HepG2 (cell line): ENCODE measurements around the gene TLDC2. TPM values are rescaled to one million over a fixed set of nuclear protein-coding genes. Genes with fewer than 3 reads are reported as not detected.

Experiments used
- ATAC-seq: fragments of 200-7000 bp; cut with Tn5 transposase; 3 replicates; pipeline ENCODE4 v1.9.1; 2020; ENCODE audit warnings: mild to moderate bottlenecking, moderate library complexity
- BruUV-seq: library from RNA; stranded (reverse); fragments of 400-500 nt; replicated peaks from 2 replicates; lab custom pipeline; 2021; lab: Mats Ljungman, UMichigan
- CTCF ChIA-PET: fragments of 300-600 bp; formaldehyde crosslinking; extraction: SDS; loops from one replicate; lab custom pipeline; 2021; ENCODE audit warnings: low total read pairs, inconsistent platforms, low intra/inter-chr PET ratio; lab: Yijun Ruan, JAX
- POLR2A ChIA-PET: fragments of 350-600 bp; sonication (Branson Sonifier 250); formaldehyde crosslinking; loops from one replicate; lab custom pipeline; 2020; ENCODE audit warnings: antibody characterized with exemption, inconsistent platforms; lab: Yijun Ruan, JAX
- DNase-seq: peaks from one replicate; pipeline ENCODE4 v3.0.0-alpha.2; 2015; ENCODE audit warnings: low spot score
- FAIRE-seq: peaks from 3 replicates; lab custom pipeline; 2011; peaks lifted over from hg19 to GRCh38; lab: Jason Lieb, UNC
- H2AFZ ChIP-seq: one replicate; pipeline ENCODE4 v1.6.1; 2011; ENCODE audit warnings: low read length, inconsistent platforms
- H3K27ac ChIP-seq: fragments of 300-600 bp; 3 replicates; pipeline ENCODE4 v1.8.0; 2011; ENCODE audit warnings: mixed run types, mild to moderate bottlenecking, mixed read lengths, low read length, inconsistent platforms; ENCODE audit not compliant: insufficient read depth; ENCODE audit errors: extremely low read length
- H3K27me3 ChIP-seq, 2 experiments: fragments of 200-600 bp in 1 of 2; 2 replicates in 1 of 2; 3 replicates in 1 of 2; pipeline versions ENCODE4 v1.6.0 to v1.8.0; 2011; ENCODE audit warnings: low read length in 2 of 2, mild to moderate bottlenecking in 2 of 2, moderate library complexity in 2 of 2, inconsistent platforms in 1 of 2; ENCODE audit not compliant: insufficient read depth in 2 of 2, control insufficient read depth in 1 of 2
- H3K36me3 ChIP-seq, 2 experiments: fragments of 200-600 bp in 1 of 2; replicated peaks in 1 of 2; 2 replicates in 1 of 2; 3 replicates in 1 of 2; pipeline versions ENCODE4 v1.5.1 to v1.8.0; 2011; ENCODE audit warnings: low read length in 2 of 2, inconsistent platforms in 1 of 2; ENCODE audit not compliant: insufficient read depth in 2 of 2, control insufficient read depth in 1 of 2
- H3K4me1 ChIP-seq: 2 replicates; pipeline ENCODE4 v1.5.1; 2012; ENCODE audit warnings: low read length, inconsistent platforms; ENCODE audit not compliant: insufficient read depth
- H3K4me2 ChIP-seq: 2 replicates; pipeline ENCODE4 v1.6.0; 2011; ENCODE audit warnings: low read depth, low read length, inconsistent platforms
- H3K4me3 ChIP-seq, 3 experiments: fragments of 200-600 bp in 1 of 3; sonication (generic), shearing (Covaris generic) in 1 of 3; replicated peaks in 1 of 3; 2 replicates each; pipeline ENCODE4 v1.5.1; 2011 to 2016; ENCODE audit warnings: low read length in 3 of 3, inconsistent platforms in 2 of 3, low read depth in 2 of 3, mild to moderate bottlenecking in 2 of 3, control low read depth in 1 of 3, mixed read lengths in 1 of 3; ENCODE audit not compliant: insufficient read depth in 1 of 3
- H3K79me2 ChIP-seq: one replicate; pipeline ENCODE4 v1.6.1; 2011; ENCODE audit warnings: low read length, inconsistent platforms; ENCODE audit not compliant: insufficient read depth
- H3K9ac ChIP-seq: 2 replicates; pipeline ENCODE4 v1.6.0; 2011; ENCODE audit warnings: mild to moderate bottlenecking, low read depth, low read length, inconsistent platforms; ENCODE audit not compliant: insufficient read depth
- H3K9me3 ChIP-seq: 2 replicates; pipeline ENCODE4 v1.5.1; 2012; ENCODE audit warnings: mild to moderate bottlenecking, low read length
- H4K20me1 ChIP-seq: 2 replicates; pipeline ENCODE4 v1.6.0; 2011; ENCODE audit warnings: inconsistent platforms, mild to moderate bottlenecking, low read length, moderate library complexity; ENCODE audit not compliant: insufficient read depth
- CCDC6 ChIP-seq: sonication (generic); formaldehyde crosslinking; IDR thresholded peaks from 2 replicates; pipeline ENCODE4 v1.8.1; 2022; ENCODE audit warnings: mild to moderate bottlenecking, missing genetic modification reagents, moderate library complexity
- EHMT2 ChIP-seq: fragments of 200-600 bp; sonication (generic); IDR thresholded peaks from 2 replicates; pipeline ENCODE4 v1.7.0; 2017; ENCODE audit warnings: antibody characterized with exemption, low read depth, low read length, borderline replicate concordance
- FOXO1 ChIP-seq: sonication (generic); formaldehyde crosslinking; IDR thresholded peaks from 2 replicates; pipeline ENCODE4 v1.4.0; 2020; ENCODE audit warnings: missing genetic modification reagents
- MAF1 ChIP-seq: sonication (generic); formaldehyde crosslinking; IDR thresholded peaks from 2 replicates; pipeline ENCODE4 v1.5.0; 2020; ENCODE audit warnings: missing genetic modification reagents, borderline replicate concordance
- MED1 ChIP-seq: sonication (generic); formaldehyde crosslinking; IDR thresholded peaks from 2 replicates; pipeline ENCODE4 v1.4.0; 2020; ENCODE audit warnings: missing genetic modification reagents
- SALL1 ChIP-seq: sonication (generic); formaldehyde crosslinking; IDR thresholded peaks from 2 replicates; pipeline ENCODE4 v1.8.0; 2022; ENCODE audit warnings: mild to moderate bottlenecking, missing genetic modification reagents
- SRY ChIP-seq: sonication (generic); formaldehyde crosslinking; IDR thresholded peaks from 2 replicates; pipeline ENCODE4 v1.8.0; 2022; ENCODE audit warnings: mild to moderate bottlenecking, missing genetic modification reagents
- YY1 ChIP-seq: IDR thresholded peaks from 2 replicates; pipeline ENCODE4 v1.6.1; 2011; ENCODE audit warnings: low read length, low read depth, moderate library complexity, mild to moderate bottlenecking; ENCODE audit not compliant: insufficient read depth, insufficient replicate concordance
- ZBTB42 ChIP-seq: sonication (generic); formaldehyde crosslinking; IDR thresholded peaks from 2 replicates; pipeline ENCODE4 v1.5.0; 2020; ENCODE audit warnings: mild to moderate bottlenecking, missing genetic modification reagents
- ZFP62 ChIP-seq: sonication (generic); formaldehyde crosslinking; IDR thresholded peaks from 2 replicates; pipeline ENCODE4 v1.4.0; 2020; ENCODE audit warnings: missing genetic modification reagents
- ZFX ChIP-seq: sonication (generic); formaldehyde crosslinking; IDR thresholded peaks from 2 replicates; pipeline ENCODE4 v1.4.0; 2020; ENCODE audit warnings: mild to moderate bottlenecking, low read depth, missing genetic modification reagents, moderate library complexity
- ZFYVE20 ChIP-seq: sonication (generic); formaldehyde crosslinking; IDR thresholded peaks from 2 replicates; pipeline ENCODE4 v1.8.0; 2023; ENCODE audit warnings: low read depth, mild to moderate bottlenecking, moderate library complexity, missing genetic modification reagents, borderline replicate concordance
- ZKSCAN1 ChIP-seq: fragments of 150-350 bp; IDR thresholded peaks from 2 replicates; pipeline ENCODE4 v1.6.1; 2014; ENCODE audit warnings: low read length
- ZNF124 ChIP-seq: sonication (generic); formaldehyde crosslinking; IDR thresholded peaks from 2 replicates; pipeline ENCODE4 v1.4.0; 2020; ENCODE audit warnings: missing genetic modification reagents
- ZNF337 ChIP-seq: sonication (generic); formaldehyde crosslinking; IDR thresholded peaks from 2 replicates; pipeline ENCODE4 v1.5.1; 2020; ENCODE audit warnings: missing genetic modification reagents, low read depth, mild to moderate bottlenecking, borderline replicate concordance
- ZNF430 ChIP-seq: sonication (generic); formaldehyde crosslinking; IDR thresholded peaks from 2 replicates; pipeline ENCODE4 v1.9.0; 2021; ENCODE audit warnings: mild to moderate bottlenecking, missing genetic modification reagents
- ZNF441 ChIP-seq: sonication (generic); formaldehyde crosslinking; IDR thresholded peaks from 2 replicates; pipeline ENCODE4 v1.7.0; 2021; ENCODE audit warnings: missing genetic modification reagents, borderline replicate concordance
- ZNF563 ChIP-seq: sonication (generic); formaldehyde crosslinking; IDR thresholded peaks from 2 replicates; pipeline ENCODE4 v1.8.0; 2022; ENCODE audit warnings: mild to moderate bottlenecking, moderate library complexity, missing genetic modification reagents
- ZNF574 ChIP-seq: sonication (generic); formaldehyde crosslinking; IDR thresholded peaks from 2 replicates; pipeline ENCODE4 v1.4.0; 2020; ENCODE audit warnings: missing genetic modification reagents
- ZNF768 ChIP-seq: sonication (generic); formaldehyde crosslinking; IDR thresholded peaks from 2 replicates; pipeline ENCODE4 v1.4.0; 2020; ENCODE audit warnings: missing genetic modification reagents
- ZSCAN12 ChIP-seq: sonication (generic); formaldehyde crosslinking; IDR thresholded peaks from 2 replicates; pipeline ENCODE4 v1.9.0; 2021; ENCODE audit warnings: mild to moderate bottlenecking, missing genetic modification reagents
- ZSCAN31 ChIP-seq: sonication (generic); formaldehyde crosslinking; IDR thresholded peaks from 2 replicates; pipeline ENCODE4 v1.5.0; 2020; ENCODE audit warnings: low read depth, mild to moderate bottlenecking, missing genetic modification reagents
- WGBS: methylation state at CpG from one replicate; pipeline ENCODE4 v1.1.6; 2017; ENCODE audit warnings: low lambda C conversion rate; 5-methylcytosine and 5-hydroxymethylcytosine counted together
- in situ Hi-C: cut with HindIII; loops from 2 replicates; pipeline ENCODE4 v1.10.0; 2017; ENCODE audit warnings: low pct_unique_long_range_greater_than_20kb; ENCODE audit not compliant: extremely low pct_ligation_motif_present
- intact Hi-C: fragments of 100-400 bp; cut with micrococcal nuclease; formaldehyde crosslinking; loops from one replicate; pipeline ENCODE4 v1.10.0; 2022; ENCODE audit not compliant: unreplicated experiment
- polyA plus RNA-seq, 8 experiments: library from polyadenylated mRNA; depleted of rRNA in 3 of 8; stranded (reverse) in 7 of 8; unstranded in 1 of 8; fragments of >200 nt; fragmentation: Illumina TruSeq in 4 of 8; extraction: Trizol in 4 of 8; gene quantifications; 2 replicates each; pipeline versions ENCODE4 v1.2.1 to v1.2.3, GENCODE V29; 2011 to 2016; ENCODE audit warnings: low read depth in 4 of 8, missing spikeins in 1 of 8, mixed read lengths in 1 of 8; ENCODE audit not compliant: insufficient read depth in 1 of 8
- total RNA-seq, 5 experiments: library from RNA; depleted of rRNA; stranded (reverse); fragments of >200 nt; fragmentation: Illumina TruSeq; extraction: Trizol; gene quantifications; 2 replicates each; pipeline ENCODE4 v1.2.3, GENCODE V29; 2016; ENCODE audit warnings: low read depth in 1 of 5

TLDC2 gene
- total and polyA plus RNA-seq, 2 of the 13 experiments (the other 11 are each of a cell fraction or from before 2014, with no cell fraction given), result 1.5 to 1.6 TPM

- no peak overlapping the region for H2AFZ ChIP-seq
- no peak for TF ChIP-seq FOXO1 (CRISPR knock-in tag)
- TF ChIP-seq ZNF574 (CRISPR knock-in tag), result 0 out of 2 replicates have a peak, but pooled peaks have one; percentile 11
- TF ChIP-seq ZKSCAN1, result no peak
- TF ChIP-seq ZNF337 (CRISPR knock-in tag), result no peak
- TF ChIP-seq ZNF124 (CRISPR knock-in tag), result 0 out of 2 replicates have a peak, but pooled peaks have one; percentile 5
- TF ChIP-seq EHMT2, result no peak
- peak; percentile 29; the same call in 1 of the 2 replicates for TF ChIP-seq SRY (CRISPR knock-in tag)
- peak; percentile 42; the same call in 1 of the 2 replicates for TF ChIP-seq MAF1
- TF ChIP-seq MED1 (CRISPR knock-in tag), result peak; percentile 3; the same call in 1 of the 2 replicates
- no peak for TF ChIP-seq ZSCAN12 (CRISPR knock-in tag)
- 0 out of 2 replicates have a peak, but pooled peaks have one; percentile 7 for TF ChIP-seq ZNF430
- peak; percentile 22; the same call in 1 of the 2 replicates for TF ChIP-seq CCDC6
- peak; percentile 59; the same call in 1 of the 2 replicates for TF ChIP-seq ZNF563 (CRISPR knock-in tag)
- TF ChIP-seq YY1, result peak; percentile 6
- peak; percentile 62 for TF ChIP-seq ZFX (CRISPR knock-in tag)
- TF ChIP-seq ZFP62 (CRISPR knock-in tag), result 0 out of 2 replicates have a peak, but pooled peaks have one; percentile 50
- TF ChIP-seq ZFYVE20 (CRISPR knock-in tag), result 0 out of 2 replicates have a peak, but pooled peaks have one; percentile 74
- 0 out of 2 replicates have a peak, but pooled peaks have one; percentile 6 for TF ChIP-seq SALL1 (CRISPR knock-in tag)
- TF ChIP-seq ZNF441, result peak; percentile 32; the same call in 1 of the 2 replicates
- TF ChIP-seq ZBTB42, result 0 out of 2 replicates have a peak, but pooled peaks have one; percentile 0
- peak; percentile 31; the same call in 1 of the 2 replicates for TF ChIP-seq ZNF768 (CRISPR knock-in tag)
- TF ChIP-seq ZSCAN31, result peak; percentile 25; the same call in 1 of the 2 replicates
Measured at GRCh38 chr20:36862857-36863668, 12.9 kb upstream of the TLDC2 start.

More at GRCh38 chr20:36862857-36863668, 12.9 kb upstream of the TLDC2 start:
- BruUV-seq, result no TSS peak
- DNase-seq (no peak), ATAC-seq (no peak; the same call in 2 of the 3 replicates), FAIRE-seq (no peak)
- Histone ChIP-seq H3K27me3 (peaks cover 1 to 17% of the 10 kb centered on the region in 2 experiments; a peak in 1 of 5 replicates), H3K4me2 (peak overlapping the region; percentile 84), H3K36me3 (no peaks in the 10 kb centered on the region; a peak in 1 of 5 replicates), H3K27ac (no peak overlapping the region), H3K9me3 (no peaks in the 10 kb centered on the region), H3K9ac (peak overlapping the region; percentile 68), H3K4me3 (peak overlapping the region; percentile 68 to 86 (median 73); a peak in 5 of 6 replicates), H4K20me1 (no peaks in the 10 kb centered on the region), H3K4me1 (peaks cover 71% of the 10 kb centered on the region), H3K79me2 (peaks cover 22% of the 10 kb centered on the region)
- in situ Hi-C loops, result no loop called here
- CTCF ChIA-PET, result interaction anchor here (1.3 kb wide), 2 partner anchors 21 to 24 kb away, joined by 5 to 8 read pairs; no protein-coding TSS in a partner anchor
- WGBS, result 1% methylated on average over 45 of the region's 129 CpGs
- intact Hi-C loops, result loop anchor here (1.0 kb wide), 2 partner anchors 9 to 24 kb away; no protein-coding TSS in a partner anchor
- POLR2A ChIA-PET, result interaction anchor here (0.6 to 4.9 kb wide), 8 partner anchors 9 to 89 kb away, joined by 3 to 39 read pairs (median 7); partner anchors contain the start of genes DSN1 and TLDC2
